C4-2B (cell line): Measurements from ENCODE around the gene RACK1.

Source experiments
- CTCF ChIP-seq: fragments of 450-650 bp; conservative IDR thresholded peaks from 2 replicates; pipeline ENCODE4 v1.5.1; 2017; ENCODE audit warnings: mild to moderate bottlenecking
- ZFX ChIP-seq: fragments of 450-650 bp; IDR thresholded peaks from 2 replicates; pipeline ENCODE4 v1.6.1; 2017

- no peak for TF ChIP-seq CTCF
- TF ChIP-seq ZFX, result no peak
Measured at GRCh38 chr5:181258576-181258975, 14.9 kb upstream of the RACK1 start.
